HG03575 (cell line): ENCODE results near the gene TASL.
"Not testable (repeated sequence)": the region's sequence is repeated elsewhere in the genome, so short reads cannot be mapped to it uniquely, and the experiment has no call there.

Experiments
- ATAC-seq: cut with Tn5 transposase; IDR thresholded peaks from one replicate; pipeline ENCODE4 v1.9.1; 2021; ENCODE audit not compliant: unreplicated experiment, insufficient number of reproducible peaks, low FRiP score; ENCODE audit errors: extremely low read depth

The TASL gene

GRCh38 chrX:30586516-30586915 is 8.9 kb upstream of the TASL start:
- ATAC-seq, result no peak

DNA sequence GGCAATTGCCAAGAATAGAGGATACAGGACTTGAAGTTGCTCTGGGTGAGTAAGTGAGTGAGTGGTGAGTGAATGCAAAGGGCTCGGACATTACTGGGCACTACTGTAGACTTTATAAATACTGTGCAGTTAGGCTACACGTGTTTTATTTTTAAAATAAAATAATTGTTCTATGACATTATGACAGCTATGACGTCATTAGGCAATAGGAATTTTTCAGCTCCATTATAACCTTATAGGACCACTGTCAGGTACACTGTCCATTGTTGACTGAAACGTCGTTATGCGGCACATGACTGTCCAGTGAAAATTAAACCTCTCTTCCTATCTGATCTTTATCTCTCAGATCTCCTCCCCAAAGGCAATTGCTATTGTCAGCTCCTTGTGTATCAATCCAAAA is 5.1 kb upstream of the TASL start:
- ATAC-seq, result no peak

GRCh38 chrX:30580641-30581040 is 3.1 kb upstream of the TASL start:
- ATAC-seq, result no peak

DNA sequence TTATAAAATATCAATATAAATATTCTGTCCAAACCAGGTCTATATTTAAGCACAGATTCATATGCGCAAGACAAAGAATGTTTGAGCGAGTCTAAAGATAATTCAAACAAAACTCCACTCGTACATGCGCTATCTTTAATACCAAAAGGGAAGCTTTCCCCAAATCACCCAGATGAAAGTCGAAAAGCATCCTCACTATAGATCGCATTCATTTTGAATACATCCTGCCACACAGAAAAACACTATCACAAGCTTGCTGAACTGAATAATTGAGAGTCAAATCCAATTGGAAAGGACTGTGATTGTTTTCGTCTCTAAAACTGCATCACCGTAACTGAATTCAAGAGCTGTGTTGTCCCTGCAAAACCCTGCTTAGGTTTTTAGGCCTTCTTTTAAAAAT is 685 bp downstream of the TASL start:
- ATAC-seq, result no peak

GRCh38 chrX:30573125-30573524 is 4.4 kb downstream of the TASL start:
- no peak for ATAC-seq

DNA sequence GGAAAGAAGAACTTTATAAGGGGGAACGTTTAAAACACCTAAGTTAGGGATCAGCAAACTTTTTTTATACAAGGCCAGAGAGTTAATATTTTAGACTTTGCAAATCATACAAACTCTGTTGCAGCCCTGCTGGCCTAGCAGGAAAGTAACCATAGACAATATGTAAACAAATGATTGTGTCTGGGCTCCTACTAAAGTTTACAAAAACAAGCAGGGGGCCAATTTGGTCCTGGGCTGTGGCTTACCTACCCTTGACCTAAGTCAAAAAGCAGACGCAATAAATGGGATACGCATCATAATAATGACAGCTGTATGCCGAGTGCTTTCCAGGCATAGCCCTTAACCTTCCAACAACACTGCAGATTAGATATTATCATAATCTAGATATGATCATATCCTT is 4.9 kb downstream of the TASL start:
- no peak for ATAC-seq

DNA sequence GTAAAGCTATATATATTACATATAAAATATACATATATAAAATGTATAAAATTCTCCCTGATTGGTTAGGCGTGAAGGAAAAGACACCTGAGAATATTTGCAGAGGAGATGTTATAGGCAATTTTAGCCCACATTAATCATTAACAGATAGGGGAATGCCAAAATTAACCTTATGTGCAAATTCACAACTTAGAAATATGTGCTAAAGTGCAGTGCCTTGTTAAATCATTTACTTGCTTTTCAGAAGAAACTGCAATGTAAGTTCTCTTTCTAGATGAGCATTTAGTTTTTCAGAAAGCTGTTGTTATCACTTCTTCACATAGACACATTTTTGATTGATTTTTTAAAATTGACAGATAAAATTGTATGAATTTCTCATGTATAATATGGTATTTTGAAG is 5.6 kb downstream of the TASL start:
- peak; percentile 25 for ATAC-seq

DNA sequence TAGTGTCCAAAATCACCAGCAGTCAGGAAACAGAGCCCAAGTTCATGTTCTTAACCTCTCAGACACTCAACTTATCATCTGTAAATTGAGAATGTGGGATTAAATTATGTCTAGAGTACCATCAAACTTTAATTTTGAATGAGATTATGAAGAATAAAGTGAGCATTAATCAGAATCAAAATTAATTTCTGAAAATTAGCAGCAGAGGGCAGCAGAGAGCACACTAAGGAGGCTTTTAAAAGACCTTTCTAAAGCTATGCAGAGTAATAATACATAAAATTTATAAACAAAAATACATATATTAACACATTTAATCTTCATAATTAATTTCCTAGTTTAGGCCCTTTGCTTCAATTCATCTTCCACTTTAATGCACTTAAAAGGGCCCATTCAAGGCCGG is 7.1 kb downstream of the TASL start:
- no peak for ATAC-seq

DNA sequence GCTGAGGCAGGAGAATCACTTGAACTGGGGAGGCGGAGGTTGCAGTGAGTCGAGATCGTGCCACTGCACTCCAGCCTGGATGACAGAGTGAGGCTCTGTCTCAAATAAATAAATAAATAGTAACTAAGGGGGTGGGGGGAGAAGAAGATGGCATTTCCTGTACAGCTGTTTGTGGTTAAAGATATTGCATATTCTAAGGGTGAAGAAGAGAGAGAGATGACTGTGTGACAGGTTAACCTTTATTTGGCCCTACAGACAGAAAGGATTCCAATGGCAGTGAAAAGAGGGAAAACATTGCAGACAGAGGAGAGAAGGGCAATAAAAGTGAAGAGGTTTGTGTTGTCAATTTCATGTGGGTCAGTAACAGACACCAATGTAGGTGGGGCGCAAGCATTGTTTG is 9.4 kb downstream of the TASL start:
- ATAC-seq, result peak; percentile 58

- ATAC-seq, result not testable (repeated sequence)
These were observed 14.5 kb downstream of the TASL start for GRCh38 chrX:30563070-30563469.

GRCh38 chrX:30561191-30561590 is 16.4 kb downstream of the TASL start:
- no peak for ATAC-seq

- ATAC-seq, result no peak
These were observed 39.3 kb downstream of the TASL start for GRCh38 chrX:30538271-30538670.

DNA sequence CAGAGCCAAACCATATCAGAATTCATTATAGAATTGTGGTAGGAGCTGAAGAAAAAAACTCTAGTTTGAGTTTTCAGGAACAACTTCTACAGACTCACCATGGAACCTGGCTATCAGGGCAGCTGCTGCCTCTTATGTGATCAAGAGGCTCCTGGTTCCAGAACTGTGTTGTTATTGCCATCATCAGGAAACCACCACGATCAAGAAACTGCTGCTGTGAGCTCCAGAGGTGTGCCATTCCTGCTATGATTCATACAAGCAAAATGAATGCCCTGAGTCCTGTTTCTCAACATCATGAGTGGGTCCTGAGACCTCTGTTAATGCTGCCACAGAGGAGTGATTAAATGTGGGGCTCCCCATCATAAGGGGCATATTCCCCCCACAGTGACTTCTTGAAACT is 43.7 kb downstream of the TASL start:
- no peak for ATAC-seq

GRCh38 chrX:30533266-30533665 is 44.3 kb downstream of the TASL start:
- no peak for ATAC-seq

- ATAC-seq, result no peak
These were observed 47.0 kb downstream of the TASL start for GRCh38 chrX:30530606-30531005.

DNA sequence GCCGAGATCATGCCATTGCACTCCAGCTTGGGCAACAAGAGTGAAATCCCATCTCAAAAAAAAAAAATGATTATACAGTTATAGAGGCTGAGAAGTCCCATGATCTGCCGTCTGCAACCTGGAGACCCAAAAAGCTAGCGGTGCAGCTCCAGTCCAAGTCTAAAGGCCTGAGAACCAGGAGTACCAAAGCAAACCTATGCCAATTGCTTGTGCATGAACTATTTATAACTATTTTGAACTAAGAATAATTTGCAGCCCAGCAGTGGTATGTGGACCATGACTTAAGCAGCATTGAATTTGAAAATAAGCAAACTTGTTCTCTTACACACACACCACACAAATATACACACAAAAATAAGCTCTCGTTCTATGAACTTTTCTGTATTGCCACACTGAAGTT is 51.8 kb downstream of the TASL start:
- no peak for ATAC-seq

- ATAC-seq, result no peak
These were observed 56.0 kb downstream of the TASL start for GRCh38 chrX:30521440-30522182.

GRCh38 chrX:30513284-30513683 is 64.3 kb downstream of the TASL start:
- ATAC-seq, result no peak
